Stimulated activated naive CD8-positive, alpha-beta T cell treated with anti-CD3 and anti-CD28 coated beads, Interleukin-15, amount 100 ng/mL, for 72 hours (primary cell): ENCODE measurements around the gene COL4A3.

Experiments
- ATAC-seq: fragments of 150-1000 bp; cut with Tn5 transposase; 2 replicates; pipeline ENCODE4 v1.10.0; 2021; ENCODE audit warnings: mild to moderate bottlenecking, moderate library complexity
- DNase-seq, 2 donors: peaks; one replicate each; pipeline ENCODE4 v3.0.0; 2021 to 2022
- H3K27ac Mint-ChIP-seq, 2 donors: one replicate each; pipeline ENCODE4 v1.8.0; 2022; ENCODE audit warnings: mild to moderate bottlenecking in 2 of 2, mixed read lengths in 2 of 2, moderate library complexity in 2 of 2
- H3K27me3 Mint-ChIP-seq: one replicate; pipeline ENCODE4 v1.8.0; 2022; ENCODE audit warnings: mixed read lengths
- H3K4me1 Mint-ChIP-seq: one replicate; pipeline ENCODE4 v1.8.0; 2022; ENCODE audit warnings: mild to moderate bottlenecking, mixed read lengths
- H3K4me3 Mint-ChIP-seq, 2 donors: one replicate each; pipeline ENCODE4 v1.8.0; 2022; ENCODE audit warnings: mild to moderate bottlenecking in 2 of 2, mixed read lengths in 2 of 2, moderate library complexity in 1 of 2
- H3K9me3 Mint-ChIP-seq, 2 donors: one replicate each; pipeline ENCODE4 v1.8.0; 2022; ENCODE audit warnings: mixed read lengths in 2 of 2

The COL4A3 gene

GRCh38 chr2:227363756-227364155 lies 199.3 kb downstream of the COL4A3 start:
- H3K4me3 Mint-ChIP-seq: no peak overlapping the region
- H3K9me3 Mint-ChIP-seq: no peaks in the 10 kb centered on the region
- ATAC-seq: no peak
- no peak for DNase-seq
- no peaks in the 10 kb centered on the region for H3K27me3 Mint-ChIP-seq
- H3K27ac Mint-ChIP-seq: no peak overlapping the region
- peaks cover 7% of the 10 kb centered on the region for H3K4me1 Mint-ChIP-seq
